GM12865 (cell line): Measurements from ENCODE around the gene ADAT3.

Experiments used
- DNase-seq: peaks from one replicate; pipeline ENCODE4 v3.0.0; 2010; ENCODE audit warnings: low read depth
- H3K4me3 ChIP-seq: 2 replicates; pipeline ENCODE4 v1.5.1; 2011; ENCODE audit warnings: mild to moderate bottlenecking, low read depth, low read length, control low read depth
- TF ChIP-seq, protein P1 (sequence below): IDR thresholded peaks from 2 replicates; pipeline ENCODE4 v1.5.1; 2011; ENCODE audit warnings: low read length, control low read depth, low read depth, inconsistent platforms; ENCODE audit not compliant: insufficient read depth; ENCODE audit errors: missing control alignments

ADAT3 gene

DNA sequence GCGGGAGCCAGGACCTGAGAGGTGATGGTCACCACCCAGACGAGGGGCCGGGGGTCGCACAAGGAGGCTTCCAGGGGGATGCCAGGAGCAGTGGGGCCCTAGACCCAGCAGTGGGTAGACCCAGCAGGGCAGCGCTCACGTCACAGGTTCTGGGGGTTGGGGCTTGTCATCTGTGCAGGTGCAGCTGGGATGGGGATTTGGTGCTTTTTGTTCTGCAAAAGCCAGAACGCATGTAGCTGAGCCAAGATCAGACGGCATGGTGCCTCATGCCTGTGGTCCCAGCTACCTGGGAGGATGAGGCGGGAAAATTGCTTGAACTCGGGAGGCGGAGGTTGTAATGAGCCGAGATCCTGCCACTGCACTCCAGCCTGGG is 50.9 kb downstream of the ADAT3 start:
- no peak for DNase-seq
- TF ChIP-seq, protein P1, sequence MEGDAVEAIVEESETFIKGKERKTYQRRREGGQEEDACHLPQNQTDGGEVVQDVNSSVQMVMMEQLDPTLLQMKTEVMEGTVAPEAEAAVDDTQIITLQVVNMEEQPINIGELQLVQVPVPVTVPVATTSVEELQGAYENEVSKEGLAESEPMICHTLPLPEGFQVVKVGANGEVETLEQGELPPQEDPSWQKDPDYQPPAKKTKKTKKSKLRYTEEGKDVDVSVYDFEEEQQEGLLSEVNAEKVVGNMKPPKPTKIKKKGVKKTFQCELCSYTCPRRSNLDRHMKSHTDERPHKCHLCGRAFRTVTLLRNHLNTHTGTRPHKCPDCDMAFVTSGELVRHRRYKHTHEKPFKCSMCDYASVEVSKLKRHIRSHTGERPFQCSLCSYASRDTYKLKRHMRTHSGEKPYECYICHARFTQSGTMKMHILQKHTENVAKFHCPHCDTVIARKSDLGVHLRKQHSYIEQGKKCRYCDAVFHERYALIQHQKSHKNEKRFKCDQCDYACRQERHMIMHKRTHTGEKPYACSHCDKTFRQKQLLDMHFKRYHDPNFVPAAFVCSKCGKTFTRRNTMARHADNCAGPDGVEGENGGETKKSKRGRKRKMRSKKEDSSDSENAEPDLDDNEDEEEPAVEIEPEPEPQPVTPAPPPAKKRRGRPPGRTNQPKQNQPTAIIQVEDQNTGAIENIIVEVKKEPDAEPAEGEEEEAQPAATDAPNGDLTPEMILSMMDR: no peak
- H3K4me3 ChIP-seq: no peak overlapping the region

DNA sequence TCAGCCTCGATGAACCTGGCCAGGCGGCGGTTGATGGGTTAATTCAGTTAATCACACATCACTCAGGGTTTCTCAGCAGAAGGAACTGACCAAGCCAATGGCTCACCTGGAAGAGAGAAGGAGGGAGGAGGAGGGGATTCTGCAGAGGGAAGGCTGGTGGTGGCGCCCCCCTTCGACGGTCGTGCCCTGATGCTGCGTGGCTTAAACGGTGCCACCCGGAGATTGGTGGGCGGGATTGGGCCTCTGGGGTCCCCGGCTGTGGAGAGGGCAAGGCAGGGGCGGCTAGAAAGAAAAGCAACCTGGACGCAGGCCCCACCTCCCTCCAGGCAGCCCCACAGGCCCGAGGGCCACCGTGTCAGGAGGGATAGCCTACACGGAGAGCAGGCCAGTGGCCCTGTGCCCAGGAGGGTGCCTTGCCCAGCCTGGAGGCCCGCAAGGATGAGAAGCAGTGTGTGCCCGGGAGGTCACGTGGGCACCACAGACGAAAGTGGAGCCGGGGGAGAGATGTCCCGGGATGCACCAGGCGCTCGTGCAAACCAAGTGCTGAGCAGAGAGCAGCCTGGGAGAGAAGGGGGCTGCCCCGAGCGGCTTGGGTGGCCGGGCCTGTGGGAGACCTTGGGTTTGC is 51.8 kb downstream of the ADAT3 start:
- no peak overlapping the region for H3K4me3 ChIP-seq
- no peak for DNase-seq
- TF ChIP-seq, protein P1: no peak

DNA sequence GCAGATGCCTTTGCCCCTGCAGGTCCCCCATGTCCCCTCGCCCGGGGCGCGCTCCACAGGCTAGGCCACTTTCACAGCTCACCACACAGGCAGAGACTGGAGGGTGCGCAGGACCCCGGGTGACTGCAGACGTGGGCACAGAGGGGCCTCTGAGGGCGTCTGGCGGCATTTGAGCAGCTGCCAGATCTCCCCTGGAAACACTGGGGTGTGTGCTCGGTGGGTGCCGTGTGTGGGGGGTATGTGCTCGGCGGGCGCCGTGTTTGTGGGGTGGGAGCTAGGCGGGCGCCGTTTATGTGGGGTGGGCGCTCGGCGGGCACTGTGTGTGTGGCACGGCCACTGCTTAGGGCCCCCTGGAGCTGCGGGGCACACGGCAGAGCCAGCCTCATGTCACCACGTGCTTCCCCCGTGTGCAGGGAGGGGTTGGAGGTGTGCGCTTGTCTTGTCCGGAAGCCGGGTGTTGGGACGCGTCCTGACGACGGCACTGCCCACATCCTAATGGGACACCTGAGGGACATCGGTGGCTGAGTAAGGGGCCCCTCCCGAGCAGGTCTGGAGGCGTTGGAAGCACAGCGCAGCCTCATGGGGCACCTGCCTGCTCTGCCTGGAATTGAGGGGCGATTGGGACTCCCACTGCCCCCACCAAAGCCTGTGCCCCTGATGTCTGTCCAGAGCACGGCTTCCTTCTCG is 52.5 kb downstream of the ADAT3 start:
- TF ChIP-seq, protein P1: no peak
- H3K4me3 ChIP-seq: no peak overlapping the region
- DNase-seq: no peak

DNA sequence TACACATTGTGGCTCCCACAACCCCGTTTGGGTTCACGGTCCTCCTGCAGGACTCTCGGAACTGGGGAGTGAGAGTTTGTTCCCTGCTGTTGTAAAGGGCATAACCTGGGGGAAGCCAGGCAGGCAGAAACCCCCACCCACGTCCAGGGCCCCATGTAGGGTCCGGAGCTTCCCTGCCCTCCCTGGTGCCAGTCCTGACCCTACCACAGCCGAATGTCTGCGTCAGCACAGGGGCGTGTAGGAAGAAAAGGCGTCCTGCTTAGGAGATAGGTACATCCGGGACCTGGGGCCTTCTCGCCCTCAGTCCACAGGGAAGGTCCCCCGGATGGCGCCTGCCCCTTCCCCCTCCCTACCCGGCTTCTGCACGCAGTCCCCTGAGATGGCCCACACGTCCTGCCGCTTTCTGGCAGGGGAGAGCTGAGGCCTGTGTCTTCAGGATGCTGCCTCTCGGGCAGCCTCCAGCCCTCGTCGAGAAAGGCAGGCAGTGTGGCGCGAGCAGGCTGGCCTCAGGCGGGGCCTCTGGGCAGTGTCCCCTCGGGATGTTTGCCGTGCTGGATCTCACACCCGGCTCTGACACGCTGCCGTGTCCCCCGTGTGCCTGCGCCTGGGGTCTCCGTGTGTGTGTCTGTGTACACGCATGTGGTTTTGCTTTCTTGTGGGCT is 54.9 kb downstream of the ADAT3 start:
- no peak overlapping the region for H3K4me3 ChIP-seq
- DNase-seq: no peak
- TF ChIP-seq, protein P1: no peak

DNA sequence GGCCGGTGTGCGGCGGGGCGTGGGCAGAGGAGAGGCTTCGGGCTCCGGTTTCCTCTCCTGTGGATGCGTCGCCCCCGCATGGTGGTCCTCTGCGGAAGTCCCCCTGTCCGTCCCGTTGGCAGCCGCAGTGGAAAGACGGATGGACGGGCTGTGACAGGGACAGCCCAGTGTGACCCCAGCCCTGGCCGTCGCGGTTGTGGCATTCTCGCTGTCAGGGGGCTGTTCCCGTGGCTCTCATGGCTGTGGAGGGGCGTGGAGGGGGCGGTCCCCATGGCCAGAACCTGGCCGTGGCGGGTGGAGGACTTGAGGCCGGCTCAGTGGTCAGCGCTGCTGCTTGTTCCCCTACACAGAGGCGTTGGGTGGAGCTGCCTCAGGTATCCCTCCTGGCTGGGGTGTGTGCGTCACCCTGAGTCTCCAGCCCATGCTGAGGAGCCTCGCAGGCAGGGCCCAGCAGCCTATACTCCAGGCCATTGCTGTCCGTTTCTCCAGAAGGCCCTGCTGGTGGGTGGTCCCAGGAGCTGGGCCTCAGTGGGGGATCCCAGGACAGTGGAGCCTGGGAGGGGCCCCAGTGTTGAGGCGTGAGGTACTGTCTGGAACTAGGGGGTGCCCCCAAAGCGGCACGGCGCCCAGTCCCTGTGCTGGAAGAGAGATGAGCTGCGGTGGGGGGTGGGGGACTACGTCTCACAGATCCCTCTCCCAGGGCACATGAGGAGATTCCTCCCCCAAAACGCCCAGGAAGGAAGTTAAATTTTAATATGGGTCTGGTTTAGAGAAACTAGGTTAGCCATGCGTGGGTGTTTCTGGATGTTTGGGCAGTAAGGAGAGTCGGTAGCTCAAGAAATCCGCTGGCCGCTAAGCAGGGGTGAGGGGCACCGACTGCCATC is 56.0 kb downstream of the ADAT3 start:
- TF ChIP-seq, protein P1: no peak
- no peak overlapping the region for H3K4me3 ChIP-seq
- DNase-seq: no peak

DNA sequence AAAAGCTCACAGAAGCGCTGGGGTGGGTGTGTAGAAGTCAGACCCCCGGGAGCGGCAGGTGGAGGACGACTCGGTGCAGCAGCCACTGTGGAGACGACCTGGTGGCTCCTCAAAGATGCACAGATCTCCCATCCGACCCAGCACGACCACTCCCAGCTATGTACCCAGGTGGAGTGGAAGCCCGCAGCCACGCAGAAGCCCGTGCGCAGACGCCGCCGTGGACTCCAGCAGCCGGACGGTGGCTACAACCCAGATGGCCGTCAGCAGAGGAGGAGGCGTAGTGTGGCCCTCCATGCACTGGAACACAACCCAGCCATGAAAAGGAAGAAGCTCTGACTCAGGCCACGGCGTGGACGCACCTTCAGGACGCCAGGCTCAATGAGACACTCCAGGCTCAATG is 57.5 kb downstream of the ADAT3 start:
- H3K4me3 ChIP-seq: no peak overlapping the region
- DNase-seq: no peak
- TF ChIP-seq, protein P1: no peak
